Osteocyte (in vitro differentiated cells): ENCODE measurements around the gene KLHL5. TPM values are rescaled to one million over a fixed set of nuclear protein-coding genes. Genes with fewer than 3 reads are reported as not detected.

Experiments
- DNase-seq: peaks from one replicate; pipeline ENCODE4 v3.0.0; 2021; ENCODE audit warnings: mixed read lengths; ENCODE audit not compliant: unreplicated experiment; ENCODE audit errors: extremely low spot score
- H3K27ac Mint-ChIP-seq: one replicate; pipeline ENCODE4 v1.8.0; 2021; ENCODE audit warnings: mild to moderate bottlenecking, mixed read lengths; ENCODE audit not compliant: unreplicated experiment
- H3K27me3 Mint-ChIP-seq: one replicate; pipeline ENCODE4 v1.8.0; 2021; ENCODE audit warnings: mixed read lengths; ENCODE audit not compliant: unreplicated experiment
- H3K36me3 Mint-ChIP-seq: one replicate; pipeline ENCODE4 v1.8.0; 2021; ENCODE audit warnings: mixed read lengths; ENCODE audit not compliant: unreplicated experiment
- H3K4me1 Mint-ChIP-seq: one replicate; pipeline ENCODE4 v1.8.0; 2021; ENCODE audit warnings: mixed read lengths; ENCODE audit not compliant: unreplicated experiment
- H3K4me3 Mint-ChIP-seq: one replicate; pipeline ENCODE4 v1.8.0; 2021; ENCODE audit warnings: mild to moderate bottlenecking, moderate library complexity, mixed read lengths; ENCODE audit not compliant: unreplicated experiment
- H3K9me3 Mint-ChIP-seq: one replicate; pipeline ENCODE4 v1.8.0; 2021; ENCODE audit warnings: mixed read lengths; ENCODE audit not compliant: unreplicated experiment
- CTCF ChIP-seq: fragments of 200-600 bp; sonication (generic); IDR thresholded peaks from 2 replicates; pipeline ENCODE4 v1.5.0; 2021; ENCODE audit warnings: antibody characterized with exemption, mild to moderate bottlenecking, moderate library complexity
- total RNA-seq: library from RNA; stranded (reverse); gene quantifications from 2 replicates; pipeline ENCODE4 v1.2.1, GENCODE V29; 2021

Gene KLHL5
- total RNA-seq, 1 donor from 2014 or later: 128 TPM

DNA sequence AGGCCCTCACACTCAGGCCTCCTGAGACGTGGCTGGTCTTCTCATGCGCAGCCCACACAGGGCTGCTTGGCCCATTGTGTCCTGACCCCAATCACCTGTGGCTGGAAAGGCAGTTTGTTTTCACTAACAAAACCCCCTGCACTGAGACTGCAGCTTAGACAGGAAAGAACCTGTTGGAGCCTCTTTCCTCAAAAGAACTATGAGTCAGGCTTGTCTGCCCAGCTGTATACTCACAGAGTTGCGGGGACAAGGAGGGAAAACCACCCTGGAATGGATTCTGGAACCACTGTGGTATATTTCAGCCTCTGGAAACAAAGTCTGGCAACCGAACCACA is 24.6 kb upstream of the KLHL5 start:
- H3K27me3 Mint-ChIP-seq: no peaks in the 10 kb centered on the region
- H3K4me3 Mint-ChIP-seq: no peak overlapping the region
- no peak for DNase-seq
- H3K27ac Mint-ChIP-seq: peak overlapping the region; percentile 97
- no peaks in the 10 kb centered on the region for H3K9me3 Mint-ChIP-seq
- TF ChIP-seq CTCF: no peak
- H3K36me3 Mint-ChIP-seq: no peaks in the 10 kb centered on the region
- peaks cover 68% of the 10 kb centered on the region for H3K4me1 Mint-ChIP-seq

GRCh38 chr4:39037941-39038340 is 24.1 kb upstream of the KLHL5 start:
- DNase-seq: no peak
- Mint-ChIP-seq H3K9me3 (no peaks in the 10 kb centered on the region), H3K27me3 (no peaks in the 10 kb centered on the region), H3K4me3 (no peak overlapping the region), H3K36me3 (no peaks in the 10 kb centered on the region), H3K27ac (peak overlapping the region; percentile 97), H3K4me1 (peaks cover 66% of the 10 kb centered on the region)
- no peak for TF ChIP-seq CTCF

GRCh38 chr4:39039108-39039507 is 22.9 kb upstream of the KLHL5 start:
- Mint-ChIP-seq H3K27me3 (no peaks in the 10 kb centered on the region), H3K9me3 (no peaks in the 10 kb centered on the region), H3K4me3 (no peak overlapping the region), H3K36me3 (no peaks in the 10 kb centered on the region), H3K4me1 (peaks cover 78% of the 10 kb centered on the region), H3K27ac (peak overlapping the region; percentile 17)
- TF ChIP-seq CTCF: no peak
- no peak for DNase-seq

- no peaks in the 10 kb centered on the region for H3K9me3 Mint-ChIP-seq
- peaks cover 73% of the 10 kb centered on the region for H3K4me1 Mint-ChIP-seq
- peak overlapping the region; percentile 71 for H3K27ac Mint-ChIP-seq
- H3K36me3 Mint-ChIP-seq: no peaks in the 10 kb centered on the region
- TF ChIP-seq CTCF: no peak
- no peak for DNase-seq
- H3K4me3 Mint-ChIP-seq: no peak overlapping the region
- H3K27me3 Mint-ChIP-seq: no peaks in the 10 kb centered on the region
Observed at GRCh38 chr4:39042366-39042765, 19.7 kb upstream of the KLHL5 start.

- TF ChIP-seq CTCF: no peak
- peak overlapping the region; percentile 77 for H3K4me3 Mint-ChIP-seq
- H3K4me1 Mint-ChIP-seq: peaks cover 73% of the 10 kb centered on the region
- peak overlapping the region; percentile 93 for H3K27ac Mint-ChIP-seq
- no peaks in the 10 kb centered on the region for H3K9me3 Mint-ChIP-seq
- H3K27me3 Mint-ChIP-seq: no peaks in the 10 kb centered on the region
- H3K36me3 Mint-ChIP-seq: peaks cover 2% of the 10 kb centered on the region
- DNase-seq: no peak
Observed at GRCh38 chr4:39043058-39043860, 18.8 kb upstream of the KLHL5 start.
